Heart left ventricle (tissue), 13 donors: ENCODE data around the gene KIF18A.

Experiments used
- POLR2A ChIP-seq, 2 donors: fragments of 450-650 bp; IDR thresholded peaks; one replicate each; pipeline ENCODE4 v1.6.1; 2017; ENCODE audit warnings: antibody characterized with exemption in 2 of 2, mild to moderate bottlenecking in 2 of 2, moderate library complexity in 2 of 2
- TF ChIP-seq, protein P1 (sequence below), 12 donors: fragments of 200-600 bp; sonication (generic) in 4 of 12; IDR thresholded peaks; one replicate each; pipeline versions ENCODE4 v1.5.0 to v1.8.0; 2018 to 2022; ENCODE audit warnings: antibody characterized with exemption in 12 of 12, mild to moderate bottlenecking in 5 of 12
- donor health status: ischemic (EF 13 %, LVEDD 7.1; RV severe dilation, severe dysfunction).
- donor health status: DM: no; HTN: yes; CAD: no.
- donor health status: DM: no; HTN: no; CAD: no.
- donor health status: ischemic (EF 25% LVEDD 6.9; RV normal size, moderate dysfunction).
- donor health status: ischemic (EF 25% LVEDD 5.7; RV mildly dilated, moderate dysfunction).
- donor health status: ischemic (EF 35%, LVEDD 5.7; RV mildly dilated, moderate dysfunction).
- donor health status: nonischemic (EF 11% LVEDD 7.7; RV severe dilation, severe dysfunction).
- donor health status: DM: yes; HTN: yes; CAD: no.
- donor health status: PGD.
- donor health status: ischemic (EF 29% LVEDD 5.4; RV normal size, mild dysfunction).
- donor health status: nonischemic (EF 23%, LVEDD 6.1; RV moderate dilation, normal function).

DNA sequence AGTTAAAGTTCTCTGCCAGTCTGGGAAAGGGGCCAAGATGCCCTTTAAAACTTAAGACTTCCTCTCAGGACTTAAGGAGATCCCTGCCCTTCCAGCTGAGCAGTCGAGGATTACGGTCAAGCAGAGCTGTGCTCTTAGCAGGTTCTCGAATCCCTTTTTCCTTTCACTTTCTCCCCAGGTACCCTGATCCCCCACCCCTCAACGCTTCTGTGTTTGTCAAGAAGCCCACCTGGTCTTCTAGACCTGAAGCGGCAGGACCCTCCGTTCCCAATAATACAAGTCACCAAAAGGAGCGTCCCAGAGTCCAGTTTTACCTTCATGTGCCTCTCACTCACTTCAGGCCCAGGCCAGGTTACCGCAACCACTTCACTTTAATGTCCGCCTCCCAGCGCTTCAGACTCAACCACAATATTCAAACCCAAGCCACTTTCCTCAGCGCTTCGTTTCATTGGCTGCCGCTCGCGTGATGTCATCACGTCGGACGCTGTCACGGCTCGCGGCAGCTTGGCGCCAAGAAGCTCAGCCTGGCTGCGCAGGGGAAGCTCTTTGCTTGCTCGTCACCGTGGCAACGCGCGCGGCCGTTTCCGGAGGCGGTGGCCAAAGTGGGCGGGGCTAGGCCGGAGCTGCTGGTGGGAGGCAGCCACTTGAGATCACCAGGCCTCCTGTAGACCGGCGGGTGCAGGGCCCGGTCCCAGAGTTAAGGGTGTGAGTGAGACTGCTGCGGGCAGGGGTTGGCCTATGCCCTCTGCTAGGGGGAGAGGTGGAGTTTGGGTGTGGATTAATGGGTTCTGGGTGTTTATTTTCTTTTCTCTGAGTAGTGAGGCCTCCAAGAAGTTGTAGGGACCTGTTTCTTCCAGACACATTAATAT, at the start of gene KIF18A, which contains the start of gene METTL15:
- TF ChIP-seq, protein P1, sequence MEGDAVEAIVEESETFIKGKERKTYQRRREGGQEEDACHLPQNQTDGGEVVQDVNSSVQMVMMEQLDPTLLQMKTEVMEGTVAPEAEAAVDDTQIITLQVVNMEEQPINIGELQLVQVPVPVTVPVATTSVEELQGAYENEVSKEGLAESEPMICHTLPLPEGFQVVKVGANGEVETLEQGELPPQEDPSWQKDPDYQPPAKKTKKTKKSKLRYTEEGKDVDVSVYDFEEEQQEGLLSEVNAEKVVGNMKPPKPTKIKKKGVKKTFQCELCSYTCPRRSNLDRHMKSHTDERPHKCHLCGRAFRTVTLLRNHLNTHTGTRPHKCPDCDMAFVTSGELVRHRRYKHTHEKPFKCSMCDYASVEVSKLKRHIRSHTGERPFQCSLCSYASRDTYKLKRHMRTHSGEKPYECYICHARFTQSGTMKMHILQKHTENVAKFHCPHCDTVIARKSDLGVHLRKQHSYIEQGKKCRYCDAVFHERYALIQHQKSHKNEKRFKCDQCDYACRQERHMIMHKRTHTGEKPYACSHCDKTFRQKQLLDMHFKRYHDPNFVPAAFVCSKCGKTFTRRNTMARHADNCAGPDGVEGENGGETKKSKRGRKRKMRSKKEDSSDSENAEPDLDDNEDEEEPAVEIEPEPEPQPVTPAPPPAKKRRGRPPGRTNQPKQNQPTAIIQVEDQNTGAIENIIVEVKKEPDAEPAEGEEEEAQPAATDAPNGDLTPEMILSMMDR (IDR thresholded peaks at IDR 0.05) = no peak
- TF ChIP-seq POLR2A (IDR thresholded peaks at IDR 0.05) = peak in 1 of 2 donors; percentile 55
